Vagina (tissue), 2 donors: ENCODE results near the gene CHRDL2.

Source experiments
- POLR2A ChIP-seq, 2 donors: fragments of 450-650 bp; IDR thresholded peaks; one replicate each; pipeline ENCODE4 v1.6.1; 2017; ENCODE audit warnings: antibody characterized with exemption in 2 of 2, mild to moderate bottlenecking in 2 of 2, moderate library complexity in 2 of 2
- TF ChIP-seq, protein P1 (sequence below), 3 experiments: fragments of 450-650 bp in 2 of 3; fragments of 200-600 bp in 1 of 3; sonication (generic) in 1 of 3; IDR thresholded peaks; one replicate each; pipeline ENCODE4 v1.5.1; 2017 to 2019; ENCODE audit warnings: antibody characterized with exemption in 3 of 3, mild to moderate bottlenecking in 2 of 3, moderate library complexity in 2 of 3

DNA sequence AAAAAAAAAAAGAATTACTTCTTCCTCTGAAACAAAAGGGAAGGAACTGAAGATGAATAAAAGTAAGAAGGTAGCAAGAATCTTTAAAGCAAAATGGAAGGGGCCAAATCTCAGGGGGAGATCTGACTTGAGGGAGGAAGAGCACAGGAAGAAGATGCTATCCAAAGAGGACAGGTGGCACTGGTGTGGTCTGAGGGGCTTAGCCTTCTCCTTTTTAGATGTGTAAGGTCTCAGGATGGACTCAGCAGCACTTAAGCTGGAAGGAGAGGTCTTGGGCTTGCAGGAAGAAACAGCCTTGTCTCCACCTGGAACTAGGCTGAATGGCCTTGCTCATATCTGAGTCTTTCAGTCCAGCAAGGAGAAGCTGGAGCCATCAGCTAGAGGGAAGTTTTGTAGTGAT, 12.4 kb upstream of the CHRDL2 start:
- no peak for TF ChIP-seq POLR2A (IDR thresholded peaks at IDR 0.05)
- TF ChIP-seq, protein P1, sequence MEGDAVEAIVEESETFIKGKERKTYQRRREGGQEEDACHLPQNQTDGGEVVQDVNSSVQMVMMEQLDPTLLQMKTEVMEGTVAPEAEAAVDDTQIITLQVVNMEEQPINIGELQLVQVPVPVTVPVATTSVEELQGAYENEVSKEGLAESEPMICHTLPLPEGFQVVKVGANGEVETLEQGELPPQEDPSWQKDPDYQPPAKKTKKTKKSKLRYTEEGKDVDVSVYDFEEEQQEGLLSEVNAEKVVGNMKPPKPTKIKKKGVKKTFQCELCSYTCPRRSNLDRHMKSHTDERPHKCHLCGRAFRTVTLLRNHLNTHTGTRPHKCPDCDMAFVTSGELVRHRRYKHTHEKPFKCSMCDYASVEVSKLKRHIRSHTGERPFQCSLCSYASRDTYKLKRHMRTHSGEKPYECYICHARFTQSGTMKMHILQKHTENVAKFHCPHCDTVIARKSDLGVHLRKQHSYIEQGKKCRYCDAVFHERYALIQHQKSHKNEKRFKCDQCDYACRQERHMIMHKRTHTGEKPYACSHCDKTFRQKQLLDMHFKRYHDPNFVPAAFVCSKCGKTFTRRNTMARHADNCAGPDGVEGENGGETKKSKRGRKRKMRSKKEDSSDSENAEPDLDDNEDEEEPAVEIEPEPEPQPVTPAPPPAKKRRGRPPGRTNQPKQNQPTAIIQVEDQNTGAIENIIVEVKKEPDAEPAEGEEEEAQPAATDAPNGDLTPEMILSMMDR (IDR thresholded peaks at IDR 0.05) = no peak
